Neural cell (in vitro differentiated cells): ENCODE results near the gene TRIO.

Experiments
- CTCF ChIP-seq: fragments of 450-650 bp; IDR thresholded peaks from 2 replicates; pipeline ENCODE4 v1.5.1; 2014; ENCODE audit warnings: antibody characterized with exemption, mild to moderate bottlenecking, moderate library complexity; ENCODE audit not compliant: poor library complexity, severe bottlenecking
- EP300 ChIP-seq: fragments of 450-650 bp; conservative IDR thresholded peaks from 2 replicates; pipeline ENCODE4 v1.6.1; 2014; ENCODE audit warnings: antibody characterized with exemption, mild to moderate bottlenecking, moderate library complexity; ENCODE audit not compliant: poor library complexity, severe bottlenecking
- EZH2 ChIP-seq: fragments of 200-600, 300-800 bp; shearing (Covaris generic), sonication (generic); IDR thresholded peaks from 2 replicates; pipeline ENCODE4 v1.6.1; 2014; ENCODE audit warnings: antibody characterized with exemption, low read length, borderline replicate concordance, mild to moderate bottlenecking; ENCODE audit not compliant: insufficient read depth, poor library complexity, severe bottlenecking
- MXI1 ChIP-seq: fragments of 450-650 bp; conservative IDR thresholded peaks from 2 replicates; pipeline ENCODE4 v1.6.1; 2014; ENCODE audit warnings: antibody characterized with exemption, mild to moderate bottlenecking; ENCODE audit not compliant: poor library complexity, severe bottlenecking
- POLR2AphosphoS5 ChIP-seq: IDR thresholded peaks from 2 replicates; pipeline ENCODE4 v1.6.1; 2012
- SMC3 ChIP-seq: fragments of 450-650 bp; conservative IDR thresholded peaks from 2 replicates; pipeline ENCODE4 v1.6.1; 2014; ENCODE audit warnings: antibody characterized with exemption, mild to moderate bottlenecking, moderate library complexity; ENCODE audit not compliant: poor library complexity
- TAF1 ChIP-seq: IDR thresholded peaks from 2 replicates; pipeline ENCODE4 v1.6.1; 2012; ENCODE audit warnings: low read depth
- TF ChIP-seq, protein P1 (sequence below): IDR thresholded peaks from 2 replicates; pipeline ENCODE4 v1.6.1; 2012; ENCODE audit warnings: borderline replicate concordance

GRCh38 chr5:14367364-14367763 is 224.2 kb downstream of the TRIO start:
- TF ChIP-seq CTCF (no peak), SMC3 (no peak), EZH2 (no peak), POLR2AphosphoS5 (no peak), MXI1 (no peak), TAF1 (no peak), EP300 (no peak)
- TF ChIP-seq, protein P1, sequence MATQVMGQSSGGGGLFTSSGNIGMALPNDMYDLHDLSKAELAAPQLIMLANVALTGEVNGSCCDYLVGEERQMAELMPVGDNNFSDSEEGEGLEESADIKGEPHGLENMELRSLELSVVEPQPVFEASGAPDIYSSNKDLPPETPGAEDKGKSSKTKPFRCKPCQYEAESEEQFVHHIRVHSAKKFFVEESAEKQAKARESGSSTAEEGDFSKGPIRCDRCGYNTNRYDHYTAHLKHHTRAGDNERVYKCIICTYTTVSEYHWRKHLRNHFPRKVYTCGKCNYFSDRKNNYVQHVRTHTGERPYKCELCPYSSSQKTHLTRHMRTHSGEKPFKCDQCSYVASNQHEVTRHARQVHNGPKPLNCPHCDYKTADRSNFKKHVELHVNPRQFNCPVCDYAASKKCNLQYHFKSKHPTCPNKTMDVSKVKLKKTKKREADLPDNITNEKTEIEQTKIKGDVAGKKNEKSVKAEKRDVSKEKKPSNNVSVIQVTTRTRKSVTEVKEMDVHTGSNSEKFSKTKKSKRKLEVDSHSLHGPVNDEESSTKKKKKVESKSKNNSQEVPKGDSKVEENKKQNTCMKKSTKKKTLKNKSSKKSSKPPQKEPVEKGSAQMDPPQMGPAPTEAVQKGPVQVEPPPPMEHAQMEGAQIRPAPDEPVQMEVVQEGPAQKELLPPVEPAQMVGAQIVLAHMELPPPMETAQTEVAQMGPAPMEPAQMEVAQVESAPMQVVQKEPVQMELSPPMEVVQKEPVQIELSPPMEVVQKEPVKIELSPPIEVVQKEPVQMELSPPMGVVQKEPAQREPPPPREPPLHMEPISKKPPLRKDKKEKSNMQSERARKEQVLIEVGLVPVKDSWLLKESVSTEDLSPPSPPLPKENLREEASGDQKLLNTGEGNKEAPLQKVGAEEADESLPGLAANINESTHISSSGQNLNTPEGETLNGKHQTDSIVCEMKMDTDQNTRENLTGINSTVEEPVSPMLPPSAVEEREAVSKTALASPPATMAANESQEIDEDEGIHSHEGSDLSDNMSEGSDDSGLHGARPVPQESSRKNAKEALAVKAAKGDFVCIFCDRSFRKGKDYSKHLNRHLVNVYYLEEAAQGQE = no peak
